ENCODE data around the gene RALY.

The RALY gene

DNA sequence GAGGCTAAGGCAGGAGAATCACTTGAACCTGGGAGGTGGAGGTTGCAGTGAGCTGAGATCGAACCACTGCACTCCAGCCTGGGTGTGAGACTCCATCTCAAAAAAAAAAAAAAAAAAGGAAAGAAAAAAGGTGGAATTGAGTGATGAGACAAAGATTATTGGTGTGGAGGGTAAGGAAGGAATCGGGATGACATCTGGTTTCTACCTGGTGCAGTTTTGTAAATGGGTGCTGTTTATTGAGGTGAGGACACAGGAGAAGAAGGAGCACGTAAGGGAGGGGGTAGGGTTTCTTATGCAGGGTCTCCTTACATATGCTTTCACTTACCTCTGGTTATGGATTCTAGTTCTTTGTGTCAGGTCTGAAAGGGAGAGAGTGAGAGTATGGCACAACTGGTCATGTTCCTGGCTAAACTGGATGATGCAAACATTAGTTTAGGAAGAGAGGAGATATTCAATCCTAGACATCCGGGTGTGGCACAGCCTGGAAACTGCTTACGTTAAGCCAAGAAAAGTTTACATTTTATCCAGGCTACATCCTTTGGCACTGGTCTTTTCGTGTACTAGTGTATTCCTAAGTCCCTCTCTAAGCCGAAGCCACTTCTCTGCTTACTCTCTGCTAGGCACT is 5.4 kb downstream of the RALY start:
- no peak overlapping the region for H3K4me3 ChIP-seq (ENCODE audit: insufficient read depth, low read depth, low read length)
- H3K27me3 ChIP-seq (ENCODE audit: control insufficient read depth, insufficient read depth, low read length, poor library complexity, severe bottlenecking) = no peaks in the 10 kb centered on the region
- WGBS, 2 experiments = 91 to 96% methylated on average over 7 of the region's 7 CpGs
- no peaks in the 10 kb centered on the region for H3K36me3 ChIP-seq (ENCODE audit: control insufficient read depth, insufficient read depth, low read length)
- H3K9me3 ChIP-seq (ENCODE audit: control insufficient read depth, low read length) = no peaks in the 10 kb centered on the region
- no peak overlapping the region for H3K27ac ChIP-seq (ENCODE audit: insufficient read depth, low read depth, low read length, poor library complexity, severe bottlenecking)
- no peaks in the 10 kb centered on the region for H3K4me1 ChIP-seq (ENCODE audit: control insufficient read depth, insufficient read depth, low read length)

DNA sequence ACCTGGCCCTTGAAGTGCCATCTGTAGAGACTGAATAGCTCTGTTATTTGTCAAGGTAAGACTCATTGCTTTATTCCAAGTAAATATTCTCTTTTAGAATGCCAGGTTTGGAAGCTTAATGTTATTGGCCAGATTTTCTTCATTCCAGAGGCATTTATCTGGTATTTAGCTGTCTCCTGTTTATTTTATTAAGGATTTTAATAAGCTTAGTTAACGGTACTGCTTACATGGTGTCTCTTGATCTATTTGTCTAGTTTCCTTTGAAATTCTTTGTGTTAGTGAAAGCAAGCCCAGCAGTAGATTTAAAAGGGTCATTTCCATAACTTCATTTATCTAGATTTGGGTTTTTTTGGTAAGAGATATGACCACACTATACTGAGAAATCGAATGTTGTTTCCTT is 7.7 kb downstream of the RALY start:
- Histone ChIP-seq H3K27ac (ENCODE audit: insufficient read depth, low read depth, low read length, poor library complexity, severe bottlenecking) (no peak overlapping the region), H3K36me3 (ENCODE audit: control insufficient read depth, insufficient read depth, low read length) (no peaks in the 10 kb centered on the region), H3K9me3 (ENCODE audit: control insufficient read depth, low read length) (no peaks in the 10 kb centered on the region), H3K27me3 (ENCODE audit: control insufficient read depth, insufficient read depth, low read length, poor library complexity, severe bottlenecking) (no peaks in the 10 kb centered on the region), H3K4me3 (ENCODE audit: insufficient read depth, low read depth, low read length) (no peak overlapping the region), H3K4me1 (ENCODE audit: control insufficient read depth, insufficient read depth, low read length) (no peaks in the 10 kb centered on the region)
- WGBS, 2 experiments = 95% methylated on average over 2 of the region's 2 CpGs

- H3K36me3 ChIP-seq (ENCODE audit: control insufficient read depth, insufficient read depth, low read length) = no peaks in the 10 kb centered on the region
- WGBS, 2 experiments = 88 to 91% methylated on average over 2 of the region's 2 CpGs
- no peak overlapping the region for H3K4me3 ChIP-seq (ENCODE audit: insufficient read depth, low read depth, low read length)
- H3K9me3 ChIP-seq (ENCODE audit: control insufficient read depth, low read length) = no peaks in the 10 kb centered on the region
- no peaks in the 10 kb centered on the region for H3K4me1 ChIP-seq (ENCODE audit: control insufficient read depth, insufficient read depth, low read length)
- no peaks in the 10 kb centered on the region for H3K27me3 ChIP-seq (ENCODE audit: control insufficient read depth, insufficient read depth, low read length, poor library complexity, severe bottlenecking)
- H3K27ac ChIP-seq (ENCODE audit: insufficient read depth, low read depth, low read length, poor library complexity, severe bottlenecking) = no peak overlapping the region
Observed at GRCh38 chr20:34004227-34004626, 10.5 kb downstream of the RALY start.

GRCh38 chr20:34004790-34005457 is 11.2 kb downstream of the RALY start:
- no peaks in the 10 kb centered on the region for H3K27me3 ChIP-seq (ENCODE audit: control insufficient read depth, insufficient read depth, low read length, poor library complexity, severe bottlenecking)
- H3K4me1 ChIP-seq (ENCODE audit: control insufficient read depth, insufficient read depth, low read length) = peaks cover 4% of the 10 kb centered on the region
- no peak overlapping the region for H3K27ac ChIP-seq (ENCODE audit: insufficient read depth, low read depth, low read length, poor library complexity, severe bottlenecking)
- H3K4me3 ChIP-seq (ENCODE audit: insufficient read depth, low read depth, low read length) = no peak overlapping the region
- 92 to 95% methylated on average over 10 to 11 of the region's 11 CpGs for WGBS, 2 experiments
- no peaks in the 10 kb centered on the region for H3K36me3 ChIP-seq (ENCODE audit: control insufficient read depth, insufficient read depth, low read length)
- H3K9me3 ChIP-seq (ENCODE audit: control insufficient read depth, low read length) = no peaks in the 10 kb centered on the region

- WGBS, 2 experiments = 91 to 95% methylated on average over 2 of the region's 2 CpGs
- H3K27ac ChIP-seq (ENCODE audit: insufficient read depth, low read depth, low read length, poor library complexity, severe bottlenecking) = no peak overlapping the region
- H3K4me1 ChIP-seq (ENCODE audit: control insufficient read depth, insufficient read depth, low read length) = peaks cover 12% of the 10 kb centered on the region
- no peak overlapping the region for H3K4me3 ChIP-seq (ENCODE audit: insufficient read depth, low read depth, low read length)
- H3K27me3 ChIP-seq (ENCODE audit: control insufficient read depth, insufficient read depth, low read length, poor library complexity, severe bottlenecking) = no peaks in the 10 kb centered on the region
- H3K9me3 ChIP-seq (ENCODE audit: control insufficient read depth, low read length) = no peaks in the 10 kb centered on the region
- H3K36me3 ChIP-seq (ENCODE audit: control insufficient read depth, insufficient read depth, low read length) = no peaks in the 10 kb centered on the region
Observed at GRCh38 chr20:34006619-34007018, 12.9 kb downstream of the RALY start.

GRCh38 chr20:34008477-34008876 is 14.8 kb downstream of the RALY start:
- no peaks in the 10 kb centered on the region for H3K9me3 ChIP-seq (ENCODE audit: control insufficient read depth, low read length)

GRCh38 chr20:34010405-34010931 is 16.8 kb downstream of the RALY start:
- Histone ChIP-seq H3K27ac (ENCODE audit: insufficient read depth, low read depth, low read length, poor library complexity, severe bottlenecking) (peak overlapping the region; percentile 70), H3K27me3 (ENCODE audit: control insufficient read depth, insufficient read depth, low read length, poor library complexity, severe bottlenecking) (no peaks in the 10 kb centered on the region), H3K4me1 (ENCODE audit: control insufficient read depth, insufficient read depth, low read length) (peaks cover 33% of the 10 kb centered on the region), H3K36me3 (ENCODE audit: control insufficient read depth, insufficient read depth, low read length) (no peaks in the 10 kb centered on the region), H3K4me3 (ENCODE audit: insufficient read depth, low read depth, low read length) (no peak overlapping the region), H3K9me3 (ENCODE audit: control insufficient read depth, low read length) (no peaks in the 10 kb centered on the region)
- WGBS, 2 experiments = 48 to 54% methylated on average over 3 of the region's 3 CpGs

More at GRCh38 chr20:34008477-34008876, 14.8 kb downstream of the RALY start:
- peaks cover 30% of the 10 kb centered on the region for H3K4me1 ChIP-seq (ENCODE audit: control insufficient read depth, insufficient read depth, low read length)
- H3K4me3 ChIP-seq (ENCODE audit: insufficient read depth, low read depth, low read length) = no peak overlapping the region
- no peaks in the 10 kb centered on the region for H3K36me3 ChIP-seq (ENCODE audit: control insufficient read depth, insufficient read depth, low read length)
- whole genome bisulfite sequencing, 2 experiments = 82 to 88% methylated on average over 1 of the region's 1 CpG
- H3K27ac ChIP-seq (ENCODE audit: insufficient read depth, low read depth, low read length, poor library complexity, severe bottlenecking) = no peak overlapping the region
- H3K27me3 ChIP-seq (ENCODE audit: control insufficient read depth, insufficient read depth, low read length, poor library complexity, severe bottlenecking) = no peaks in the 10 kb centered on the region

- H3K4me1 ChIP-seq (ENCODE audit: control insufficient read depth, insufficient read depth, low read length) = peaks cover 41% of the 10 kb centered on the region
- no peaks in the 10 kb centered on the region for H3K36me3 ChIP-seq (ENCODE audit: control insufficient read depth, insufficient read depth, low read length)
- H3K9me3 ChIP-seq (ENCODE audit: control insufficient read depth, low read length) = no peaks in the 10 kb centered on the region
- WGBS, 2 experiments = 92 to 100% methylated on average over 1 of the region's 1 CpG
- H3K4me3 ChIP-seq (ENCODE audit: insufficient read depth, low read depth, low read length) = no peak overlapping the region
- no peak overlapping the region for H3K27ac ChIP-seq (ENCODE audit: insufficient read depth, low read depth, low read length, poor library complexity, severe bottlenecking)
- no peaks in the 10 kb centered on the region for H3K27me3 ChIP-seq (ENCODE audit: control insufficient read depth, insufficient read depth, low read length, poor library complexity, severe bottlenecking)
Observed at GRCh38 chr20:34011275-34011674, 17.6 kb downstream of the RALY start.

GRCh38 chr20:34012330-34012729 is 18.6 kb downstream of the RALY start:
- H3K4me3 ChIP-seq (ENCODE audit: insufficient read depth, low read depth, low read length) = no peak overlapping the region
- H3K27ac ChIP-seq (ENCODE audit: insufficient read depth, low read depth, low read length, poor library complexity, severe bottlenecking) = peak overlapping the region; percentile 31
- peaks cover 51% of the 10 kb centered on the region for H3K4me1 ChIP-seq (ENCODE audit: control insufficient read depth, insufficient read depth, low read length)
- no peaks in the 10 kb centered on the region for H3K36me3 ChIP-seq (ENCODE audit: control insufficient read depth, insufficient read depth, low read length)
- 46 to 54% methylated on average over 5 of the region's 5 CpGs for WGBS, 2 experiments
- H3K27me3 ChIP-seq (ENCODE audit: control insufficient read depth, insufficient read depth, low read length, poor library complexity, severe bottlenecking) = no peaks in the 10 kb centered on the region
- no peaks in the 10 kb centered on the region for H3K9me3 ChIP-seq (ENCODE audit: control insufficient read depth, low read length)

DNA sequence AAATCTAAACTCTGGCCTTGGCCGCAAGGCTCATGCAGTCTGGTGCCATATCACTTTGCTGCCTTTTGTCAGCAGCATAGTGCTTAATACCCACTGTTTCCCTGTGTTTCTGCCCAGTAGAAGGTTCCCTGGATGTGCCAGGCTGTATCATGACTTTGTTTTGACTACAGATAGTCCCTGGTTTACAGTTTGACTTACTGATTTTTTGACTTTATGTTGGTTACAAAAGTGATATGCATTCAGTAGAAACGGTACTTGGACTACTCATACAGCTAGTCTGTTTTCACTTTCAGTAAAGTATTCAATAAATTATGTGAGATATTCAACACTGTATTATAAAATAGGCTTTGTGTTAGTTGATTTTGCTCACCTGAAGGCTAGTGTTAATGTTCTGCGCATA is 19.0 kb downstream of the RALY start:
- no peak overlapping the region for H3K4me3 ChIP-seq (ENCODE audit: insufficient read depth, low read depth, low read length)
- H3K27ac ChIP-seq (ENCODE audit: insufficient read depth, low read depth, low read length, poor library complexity, severe bottlenecking) = peak overlapping the region; percentile 31
- no peaks in the 10 kb centered on the region for H3K27me3 ChIP-seq (ENCODE audit: control insufficient read depth, insufficient read depth, low read length, poor library complexity, severe bottlenecking)
- H3K4me1 ChIP-seq (ENCODE audit: control insufficient read depth, insufficient read depth, low read length) = peaks cover 55% of the 10 kb centered on the region
- no peaks in the 10 kb centered on the region for H3K36me3 ChIP-seq (ENCODE audit: control insufficient read depth, insufficient read depth, low read length)
- 84 to 90% methylated on average over 3 of the region's 3 CpGs for WGBS, 2 experiments
- H3K9me3 ChIP-seq (ENCODE audit: control insufficient read depth, low read length) = no peaks in the 10 kb centered on the region

Measured in ectodermal cell (in vitro differentiated cells).